ENCODE results near the gene ELP5. TPM values are rescaled to one million over a fixed set of nuclear protein-coding genes. Genes with fewer than 3 reads are reported as not detected.

ELP5 gene
- total RNA-seq = 71.6 TPM
- long read RNA-seq, transcript ELP5-210 (4 exons, 687 nt) = minor isoform, 15 of 53 reads
- long read RNA-seq, transcript ELP5-204 (8 exons, 1,423 nt) = major isoform, 20 of 53 reads
- long read RNA-seq, partial matches to known transcripts = 4 of 53 reads
- long read RNA-seq, other reads (novel, unspliced or antisense) = 7 of 53 reads

- intact Hi-C loops (cut with DNase I) = no loop called here
- ATAC-seq (ENCODE audit: poor library complexity) (peak; percentile 82), DNase-seq (peak; percentile 97)
These were observed at the start of gene ELP5 for GRCh38 chr17:7252176-7253043. Gene ELP5, plus strand, starts transcription at chr17:7252215. Its CDS starts 336 bp downstream, at chr17:7252551.

DNA sequence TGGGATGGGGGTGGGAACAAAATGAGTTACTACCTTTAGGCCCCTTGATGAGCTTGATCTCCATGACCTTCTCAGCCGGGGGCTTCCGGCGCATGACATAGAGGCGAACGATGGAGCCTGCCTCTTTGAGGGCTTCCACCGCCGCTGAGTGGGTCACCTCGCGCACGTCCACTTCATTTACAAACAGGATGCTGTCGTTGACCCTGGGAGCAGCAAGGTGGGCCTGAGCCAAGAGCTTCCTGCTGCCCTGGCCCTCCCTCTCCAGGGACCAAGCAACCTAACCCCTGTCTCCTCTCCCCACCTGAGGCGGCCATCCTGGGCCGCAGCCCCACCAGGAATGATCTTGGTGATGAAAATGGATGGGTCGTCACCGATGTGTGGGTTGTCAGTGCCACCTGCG lies 48.6 kb upstream of the ELP5 start:
- intact Hi-C loops (cut with DNase I) = no loop called here
- DNase-seq = no peak

DNA sequence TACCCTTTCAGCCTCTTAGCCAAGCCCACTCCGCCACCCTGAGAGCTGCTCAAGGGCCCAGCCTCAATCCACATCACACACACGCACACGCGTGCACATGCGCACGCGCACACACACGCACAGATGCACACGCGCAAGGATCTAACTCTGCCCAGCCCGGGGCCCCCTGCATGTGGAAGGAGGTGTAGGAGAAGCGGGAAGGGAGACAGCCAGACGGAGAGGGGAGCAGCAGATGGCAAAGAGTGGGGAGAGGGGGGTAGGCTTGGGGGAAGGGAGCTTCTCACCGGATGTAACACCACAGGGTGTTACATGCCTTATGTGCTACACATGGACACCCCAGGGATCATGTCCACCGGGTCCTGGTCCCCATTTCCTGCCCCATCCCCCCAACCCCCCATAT lies 47.7 kb upstream of the ELP5 start:
- DNase-seq (no peak), ATAC-seq (ENCODE audit: poor library complexity) (peak; percentile 5)
- intact Hi-C loops (cut with DNase I) = no loop called here

More for the DNA sequence above, 48.6 kb upstream of the ELP5 start:
- no peak for ATAC-seq (ENCODE audit: poor library complexity)

- ATAC-seq (ENCODE audit: poor library complexity) (peak; percentile 90), DNase-seq (peak; percentile 93)
- intact Hi-C loops (cut with DNase I) = no loop called here
These were observed 47.1 kb upstream of the ELP5 start for GRCh38 chr17:7204828-7205461.

- intact Hi-C loops (cut with DNase I) = no loop called here
These were observed 46.5 kb upstream of the ELP5 start for GRCh38 chr17:7205561-7205960.

DNA sequence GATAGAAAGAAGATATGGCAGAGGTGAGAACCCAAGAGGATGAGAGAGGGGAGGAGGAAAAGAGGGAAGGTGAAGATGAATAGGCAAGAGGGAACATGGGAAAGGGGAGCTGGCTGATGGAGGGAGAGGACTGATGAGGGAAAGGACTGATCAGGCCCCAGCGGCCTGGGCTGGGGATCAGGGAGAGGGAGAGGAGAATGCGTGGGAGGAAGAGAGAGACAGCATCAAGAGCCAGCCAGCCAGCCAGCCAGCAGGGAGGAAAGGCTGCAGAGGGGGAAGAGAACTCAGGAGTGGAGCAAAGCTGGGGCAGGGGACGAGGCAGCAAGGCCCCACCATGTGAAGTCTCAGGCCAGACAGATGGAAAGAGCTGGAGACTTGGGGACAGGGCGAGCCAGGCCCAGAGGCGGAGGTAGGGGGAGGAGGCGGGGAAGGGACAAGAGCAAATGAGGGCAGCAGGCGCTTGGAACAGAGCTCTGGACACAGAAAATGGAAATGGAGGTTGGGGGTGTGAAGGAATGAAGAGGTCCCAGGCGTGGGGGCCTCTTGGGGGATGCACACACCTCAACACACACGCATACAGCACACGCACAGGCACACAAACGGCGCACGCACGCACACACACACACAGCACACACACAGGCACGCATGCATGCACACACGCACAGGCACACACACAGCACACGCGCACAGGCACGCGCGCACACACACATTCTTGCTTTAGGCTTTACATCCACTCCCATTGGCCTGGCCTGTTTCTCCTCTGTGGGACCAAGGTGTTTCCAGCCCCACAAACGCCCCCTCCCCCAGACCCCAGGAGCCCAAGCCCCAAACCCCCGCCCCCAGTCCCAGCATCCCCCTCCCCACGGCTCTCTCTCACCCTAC lies 44.7 kb upstream of the ELP5 start:
- no peak for ATAC-seq (ENCODE audit: poor library complexity)
- intact Hi-C loops (cut with DNase I) = no loop called here
- DNase-seq = no peak

More at GRCh38 chr17:7205561-7205960, 46.5 kb upstream of the ELP5 start:
- DNase-seq (no peak), ATAC-seq (ENCODE audit: poor library complexity) (no peak)

DNA sequence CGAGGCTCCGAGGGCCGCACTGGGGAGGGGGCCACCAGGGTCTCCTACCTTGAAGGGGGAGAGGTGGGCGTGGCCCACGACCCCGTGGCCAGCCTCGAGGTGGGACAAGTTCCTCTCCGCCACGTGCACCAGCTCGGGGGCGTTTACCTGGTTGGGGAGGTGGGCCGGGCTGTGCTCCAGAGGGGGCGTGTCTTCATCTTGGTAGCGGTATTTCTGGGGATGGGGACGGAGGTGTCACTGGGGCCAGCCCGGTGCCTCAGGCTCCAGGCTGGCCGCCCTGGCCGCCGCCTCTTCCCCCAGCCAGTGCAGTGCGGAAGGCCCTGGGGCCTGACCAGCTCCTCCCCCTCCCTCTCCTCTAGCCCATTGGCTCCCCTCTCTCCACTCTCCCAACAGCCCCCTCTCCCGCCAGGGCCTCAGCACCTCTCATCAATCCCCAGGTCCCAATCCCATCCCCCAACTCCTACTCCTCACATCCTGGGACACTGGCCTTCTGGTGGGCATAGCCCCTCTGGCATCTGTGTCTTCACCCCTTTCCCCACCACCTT lies 43.9 kb upstream of the ELP5 start:
- no peak for DNase-seq
- no peak for ATAC-seq (ENCODE audit: poor library complexity)
- intact Hi-C loops (cut with DNase I) = no loop called here

DNA sequence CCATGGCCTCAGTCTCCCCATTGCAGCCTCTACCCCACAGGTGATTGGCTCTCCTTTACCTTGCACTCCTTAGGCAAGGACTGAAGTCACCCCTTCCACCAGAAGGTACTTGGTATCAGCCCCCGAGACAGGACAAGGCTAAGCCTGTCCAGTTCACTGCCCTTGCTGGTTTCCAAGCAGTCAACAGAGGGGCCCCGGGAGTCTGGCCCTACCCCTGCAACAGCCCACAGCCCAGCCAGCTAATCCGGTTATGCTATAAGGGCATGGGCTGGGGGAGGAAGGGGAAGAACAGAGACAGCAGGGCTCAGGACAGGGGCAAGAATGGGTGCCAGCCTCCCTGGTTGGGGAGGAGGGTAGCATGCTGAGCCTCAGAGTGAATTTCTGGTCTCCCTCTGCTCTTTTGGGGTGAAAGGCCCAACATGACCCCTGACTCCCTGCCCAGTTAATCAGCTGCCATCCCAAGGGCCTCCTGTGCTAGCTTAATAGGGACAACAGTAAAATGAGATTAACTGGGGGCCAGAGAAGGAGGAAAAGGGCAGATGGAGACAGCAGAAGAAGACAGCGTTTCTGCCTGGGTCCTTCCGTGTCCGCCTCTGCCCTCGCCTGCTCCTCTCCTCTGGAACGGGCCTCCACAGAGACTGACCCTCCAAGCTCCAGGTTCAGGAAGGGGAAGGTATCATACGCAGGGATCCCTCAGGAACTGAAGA lies 43.1 kb upstream of the ELP5 start:
- ATAC-seq (ENCODE audit: poor library complexity) (no peak), DNase-seq (no peak)
- intact Hi-C loops (cut with DNase I) = no loop called here

- ATAC-seq (ENCODE audit: poor library complexity) (no peak), DNase-seq (no peak)
- intact Hi-C loops (cut with DNase I) = no loop called here
These were observed 40.3 kb upstream of the ELP5 start for GRCh38 chr17:7211491-7212273.

DNA sequence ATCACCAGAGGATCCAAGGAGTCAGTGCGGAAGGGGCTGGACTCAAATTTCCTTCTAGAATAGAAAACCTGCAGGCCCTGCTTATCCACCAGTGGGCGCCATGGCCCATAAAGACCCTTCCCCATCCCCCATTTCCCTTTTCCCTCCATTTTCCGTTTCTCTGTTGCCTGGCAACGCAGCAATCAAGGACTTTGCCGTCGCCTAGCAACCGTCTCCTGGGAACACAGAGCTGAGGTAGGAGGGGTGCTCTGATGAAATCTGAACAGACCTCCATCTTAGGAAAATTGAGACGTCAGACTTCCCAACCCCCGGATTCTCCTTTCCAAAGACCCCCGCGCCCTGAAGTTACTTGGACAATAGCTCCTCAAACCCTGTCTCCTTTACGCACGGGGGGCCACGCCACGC lies 38.1 kb upstream of the ELP5 start:
- no peak for DNase-seq
- ATAC-seq (ENCODE audit: poor library complexity) = no peak
- intact Hi-C loops (cut with DNase I) = no loop called here

GRCh38 chr17:7214300-7215135 lies 37.5 kb upstream of the ELP5 start:
- DNase-seq (peak; percentile 99), ATAC-seq (ENCODE audit: poor library complexity) (peak; percentile 89)
- intact Hi-C loops (cut with DNase I) = no loop called here

DNA sequence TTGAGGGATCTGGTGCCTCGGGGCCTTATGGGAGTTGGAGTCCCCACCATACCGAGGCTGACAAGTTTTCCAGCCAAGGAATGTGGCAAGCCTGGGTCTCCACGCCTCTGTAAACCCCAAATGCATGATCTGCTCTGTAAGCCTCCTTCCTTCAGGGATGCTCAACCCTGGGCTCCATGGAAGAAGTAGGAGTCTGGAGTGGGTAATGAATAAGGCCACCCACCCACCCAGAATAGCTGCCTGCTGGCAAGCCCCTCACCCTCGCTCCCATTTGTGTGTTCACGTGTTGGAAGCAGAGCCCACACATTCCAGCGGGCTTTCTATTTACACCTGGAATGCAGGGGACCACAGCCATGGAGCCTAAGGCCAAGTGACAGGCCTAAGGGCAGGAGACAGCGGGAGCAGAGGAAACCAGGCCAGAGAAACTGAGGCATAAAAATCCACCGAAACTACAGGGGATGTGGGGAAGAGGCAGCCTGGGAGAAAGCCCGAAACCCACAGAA lies 36.8 kb upstream of the ELP5 start:
- ATAC-seq (ENCODE audit: poor library complexity) (no peak), DNase-seq (no peak)
- intact Hi-C loops (cut with DNase I) = no loop called here

GRCh38 chr17:7215652-7216180 lies 36.3 kb upstream of the ELP5 start:
- intact Hi-C loops (cut with DNase I) = no loop called here
- DNase-seq (no peak), ATAC-seq (ENCODE audit: poor library complexity) (no peak)

GRCh38 chr17:7216242-7217112 lies 35.5 kb upstream of the ELP5 start:
- intact Hi-C loops (cut with DNase I) = no loop called here
- no peak for ATAC-seq (ENCODE audit: poor library complexity)

More at GRCh38 chr17:7216242-7217112, 35.5 kb upstream of the ELP5 start:
- DNase-seq = no peak

Measured in Right ventricle myocardium superior (tissue), 1 donor.